ENCODE data around the gene DACH2.

The DACH2 gene

DNA sequence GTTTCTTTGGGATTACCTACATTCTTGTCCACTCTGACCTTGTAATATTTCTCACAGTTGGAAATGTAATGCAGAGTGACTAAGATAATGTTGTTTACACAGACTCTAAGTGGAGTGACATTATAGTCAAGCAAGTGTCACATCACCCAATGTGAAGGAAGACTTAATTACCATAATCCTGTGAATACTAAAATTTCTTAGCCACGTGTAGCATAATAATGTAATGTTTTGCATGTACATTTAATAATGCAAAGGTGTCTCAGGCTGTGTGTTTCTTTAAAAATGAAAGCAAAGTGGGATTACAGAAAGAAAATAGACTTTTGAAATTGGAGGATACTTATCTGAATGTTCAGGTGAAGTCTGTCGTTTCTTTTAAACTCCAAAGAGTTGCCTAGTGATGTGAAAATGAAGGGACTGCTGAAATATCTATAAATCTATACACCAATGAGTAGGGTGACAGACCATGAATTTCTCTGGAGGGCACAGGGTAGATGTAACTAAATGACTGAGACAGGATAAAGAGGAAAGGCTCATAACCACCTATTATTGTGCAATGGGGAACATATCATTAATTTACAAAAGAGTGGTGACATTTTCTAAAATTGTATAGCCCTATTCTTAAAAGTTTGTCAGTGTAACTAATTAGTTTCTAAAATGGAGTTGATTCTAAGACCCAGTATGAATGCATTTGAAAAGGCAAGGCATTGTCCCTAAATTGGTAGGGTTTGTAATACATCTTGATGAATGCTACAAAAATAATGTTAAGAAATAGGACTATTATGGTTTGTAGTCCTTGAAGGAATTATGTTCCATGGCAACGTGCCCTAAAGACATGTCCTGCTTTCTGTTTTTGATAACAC lies 235.7 kb downstream of the DACH2 start:
- TF ChIP-seq ESRRG (CRISPR knock-in tag; IDR thresholded peaks at IDR 0.05), result no peak
- no peak for TF ChIP-seq ZFP3 (CRISPR knock-in tag; IDR thresholded peaks at IDR 0.05)
- TF ChIP-seq ZNF565 (CRISPR knock-in tag; conservative IDR thresholded peaks at IDR 0.05; ENCODE audit: low read depth), result no peak
- TF ChIP-seq, protein P1, sequence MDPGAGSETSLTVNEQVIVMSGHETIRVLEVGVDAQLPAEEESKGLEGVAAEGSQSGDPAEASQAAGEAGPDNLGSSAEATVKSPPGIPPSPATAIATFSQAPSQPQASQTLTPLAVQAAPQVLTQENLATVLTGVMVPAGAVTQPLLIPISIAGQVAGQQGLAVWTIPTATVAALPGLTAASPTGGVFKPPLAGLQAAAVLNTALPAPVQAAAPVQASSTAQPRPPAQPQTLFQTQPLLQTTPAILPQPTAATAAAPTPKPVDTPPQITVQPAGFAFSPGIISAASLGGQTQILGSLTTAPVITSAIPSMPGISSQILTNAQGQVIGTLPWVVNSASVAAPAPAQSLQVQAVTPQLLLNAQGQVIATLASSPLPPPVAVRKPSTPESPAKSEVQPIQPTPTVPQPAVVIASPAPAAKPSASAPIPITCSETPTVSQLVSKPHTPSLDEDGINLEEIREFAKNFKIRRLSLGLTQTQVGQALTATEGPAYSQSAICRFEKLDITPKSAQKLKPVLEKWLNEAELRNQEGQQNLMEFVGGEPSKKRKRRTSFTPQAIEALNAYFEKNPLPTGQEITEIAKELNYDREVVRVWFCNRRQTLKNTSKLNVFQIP (CRISPR knock-in tag; IDR thresholded peaks at IDR 0.05; ENCODE audit: borderline replicate concordance, low read depth), result no peak
- TF ChIP-seq, protein P2, sequence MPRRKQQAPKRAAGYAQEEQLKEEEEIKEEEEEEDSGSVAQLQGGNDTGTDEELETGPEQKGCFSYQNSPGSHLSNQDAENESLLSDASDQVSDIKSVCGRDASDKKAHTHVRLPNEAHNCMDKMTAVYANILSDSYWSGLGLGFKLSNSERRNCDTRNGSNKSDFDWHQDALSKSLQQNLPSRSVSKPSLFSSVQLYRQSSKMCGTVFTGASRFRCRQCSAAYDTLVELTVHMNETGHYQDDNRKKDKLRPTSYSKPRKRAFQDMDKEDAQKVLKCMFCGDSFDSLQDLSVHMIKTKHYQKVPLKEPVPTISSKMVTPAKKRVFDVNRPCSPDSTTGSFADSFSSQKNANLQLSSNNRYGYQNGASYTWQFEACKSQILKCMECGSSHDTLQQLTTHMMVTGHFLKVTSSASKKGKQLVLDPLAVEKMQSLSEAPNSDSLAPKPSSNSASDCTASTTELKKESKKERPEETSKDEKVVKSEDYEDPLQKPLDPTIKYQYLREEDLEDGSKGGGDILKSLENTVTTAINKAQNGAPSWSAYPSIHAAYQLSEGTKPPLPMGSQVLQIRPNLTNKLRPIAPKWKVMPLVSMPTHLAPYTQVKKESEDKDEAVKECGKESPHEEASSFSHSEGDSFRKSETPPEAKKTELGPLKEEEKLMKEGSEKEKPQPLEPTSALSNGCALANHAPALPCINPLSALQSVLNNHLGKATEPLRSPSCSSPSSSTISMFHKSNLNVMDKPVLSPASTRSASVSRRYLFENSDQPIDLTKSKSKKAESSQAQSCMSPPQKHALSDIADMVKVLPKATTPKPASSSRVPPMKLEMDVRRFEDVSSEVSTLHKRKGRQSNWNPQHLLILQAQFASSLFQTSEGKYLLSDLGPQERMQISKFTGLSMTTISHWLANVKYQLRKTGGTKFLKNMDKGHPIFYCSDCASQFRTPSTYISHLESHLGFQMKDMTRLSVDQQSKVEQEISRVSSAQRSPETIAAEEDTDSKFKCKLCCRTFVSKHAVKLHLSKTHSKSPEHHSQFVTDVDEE (CRISPR knock-in tag; IDR thresholded peaks at IDR 0.05), result no peak
- no peak for TF ChIP-seq ISL1 (CRISPR knock-in tag; IDR thresholded peaks at IDR 0.05)
- no peak for TF ChIP-seq TOX (CRISPR knock-in tag; IDR thresholded peaks at IDR 0.05; ENCODE audit: borderline replicate concordance)
- no peak for TF ChIP-seq ZNF8 (CRISPR knock-in tag; IDR thresholded peaks at IDR 0.05)
- TF ChIP-seq OSR1 (CRISPR knock-in tag; IDR thresholded peaks at IDR 0.05), result no peak
- TF ChIP-seq, protein P3, sequence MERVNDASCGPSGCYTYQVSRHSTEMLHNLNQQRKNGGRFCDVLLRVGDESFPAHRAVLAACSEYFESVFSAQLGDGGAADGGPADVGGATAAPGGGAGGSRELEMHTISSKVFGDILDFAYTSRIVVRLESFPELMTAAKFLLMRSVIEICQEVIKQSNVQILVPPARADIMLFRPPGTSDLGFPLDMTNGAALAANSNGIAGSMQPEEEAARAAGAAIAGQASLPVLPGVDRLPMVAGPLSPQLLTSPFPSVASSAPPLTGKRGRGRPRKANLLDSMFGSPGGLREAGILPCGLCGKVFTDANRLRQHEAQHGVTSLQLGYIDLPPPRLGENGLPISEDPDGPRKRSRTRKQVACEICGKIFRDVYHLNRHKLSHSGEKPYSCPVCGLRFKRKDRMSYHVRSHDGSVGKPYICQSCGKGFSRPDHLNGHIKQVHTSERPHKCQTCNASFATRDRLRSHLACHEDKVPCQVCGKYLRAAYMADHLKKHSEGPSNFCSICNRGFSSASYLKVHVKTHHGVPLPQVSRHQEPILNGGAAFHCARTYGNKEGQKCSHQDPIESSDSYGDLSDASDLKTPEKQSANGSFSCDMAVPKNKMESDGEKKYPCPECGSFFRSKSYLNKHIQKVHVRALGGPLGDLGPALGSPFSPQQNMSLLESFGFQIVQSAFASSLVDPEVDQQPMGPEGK (CRISPR knock-in tag; IDR thresholded peaks at IDR 0.05; ENCODE audit: borderline replicate concordance), result no peak
- ATAC-seq, result no peak

DNA sequence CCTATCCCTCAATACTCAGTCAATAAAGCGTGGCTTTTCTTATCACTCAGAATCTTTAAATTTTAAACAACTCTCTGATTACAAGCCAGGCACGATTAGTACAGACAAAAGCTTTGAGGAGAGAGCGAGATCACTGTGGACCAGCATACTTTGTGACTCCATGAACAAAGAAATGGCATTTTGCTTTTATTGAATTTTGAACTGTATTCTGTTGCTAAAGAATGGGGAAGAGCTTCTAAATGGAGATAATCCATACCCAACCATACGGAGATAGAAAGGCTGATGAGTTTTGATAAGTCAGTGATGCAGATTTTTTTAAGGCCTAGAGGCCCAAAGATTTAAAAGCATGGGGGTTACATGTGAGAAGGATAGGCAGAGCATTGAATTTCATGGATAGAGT lies 259.1 kb downstream of the DACH2 start:
- no peak for ATAC-seq
- no peak for TF ChIP-seq CSDC2 (CRISPR knock-in tag; IDR thresholded peaks at IDR 0.05)
- no peak for TF ChIP-seq ZFP30 (CRISPR knock-in tag; IDR thresholded peaks at IDR 0.05)
- no peak for TF ChIP-seq SNAI2 (CRISPR knock-in tag; IDR thresholded peaks at IDR 0.05)
- TF ChIP-seq ARNTL (CRISPR knock-in tag; IDR thresholded peaks at IDR 0.05; ENCODE audit: borderline replicate concordance, low read depth), result no peak
- no peak for TF ChIP-seq BACH2 (CRISPR knock-in tag; IDR thresholded peaks at IDR 0.05; ENCODE audit: borderline replicate concordance)

DNA sequence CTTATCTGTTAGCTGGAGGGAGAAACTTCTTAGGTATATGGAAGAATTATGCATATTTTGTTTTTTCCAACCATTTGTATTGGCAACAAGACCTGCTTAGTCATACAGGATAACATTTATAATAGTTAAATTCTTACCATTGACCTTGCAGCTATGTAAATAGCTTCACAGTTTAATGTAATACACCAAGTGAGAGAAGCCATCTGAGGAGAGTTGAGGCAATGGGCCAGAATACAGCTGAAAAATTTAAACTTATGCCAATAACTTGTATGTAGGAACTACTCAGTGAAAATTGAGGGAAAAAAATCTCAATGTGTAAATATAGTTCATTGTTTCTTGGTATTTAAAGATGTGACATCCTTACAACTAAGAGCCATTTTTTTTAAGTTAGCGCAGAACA lies 273.5 kb downstream of the DACH2 start:
- no peak for ATAC-seq
- TF ChIP-seq TCF4 (CRISPR knock-in tag; IDR thresholded peaks at IDR 0.05; ENCODE audit: borderline replicate concordance), result no peak
- no peak for TF ChIP-seq ZFP3 (CRISPR knock-in tag; IDR thresholded peaks at IDR 0.05)
- TF ChIP-seq GLIS3 (CRISPR knock-in tag; IDR thresholded peaks at IDR 0.05), result no peak
- no peak for TF ChIP-seq OSR1 (CRISPR knock-in tag; IDR thresholded peaks at IDR 0.05)
- TF ChIP-seq ARNTL (CRISPR knock-in tag; IDR thresholded peaks at IDR 0.05; ENCODE audit: borderline replicate concordance, low read depth), result no peak
- TF ChIP-seq, protein P4, sequence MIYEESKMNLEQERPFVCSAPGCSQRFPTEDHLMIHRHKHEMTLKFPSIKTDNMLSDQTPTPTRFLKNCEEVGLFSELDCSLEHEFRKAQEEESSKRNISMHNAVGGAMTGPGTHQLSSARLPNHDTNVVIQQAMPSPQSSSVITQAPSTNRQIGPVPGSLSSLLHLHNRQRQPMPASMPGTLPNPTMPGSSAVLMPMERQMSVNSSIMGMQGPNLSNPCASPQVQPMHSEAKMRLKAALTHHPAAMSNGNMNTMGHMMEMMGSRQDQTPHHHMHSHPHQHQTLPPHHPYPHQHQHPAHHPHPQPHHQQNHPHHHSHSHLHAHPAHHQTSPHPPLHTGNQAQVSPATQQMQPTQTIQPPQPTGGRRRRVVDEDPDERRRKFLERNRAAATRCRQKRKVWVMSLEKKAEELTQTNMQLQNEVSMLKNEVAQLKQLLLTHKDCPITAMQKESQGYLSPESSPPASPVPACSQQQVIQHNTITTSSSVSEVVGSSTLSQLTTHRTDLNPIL (CRISPR knock-in tag; IDR thresholded peaks at IDR 0.05; ENCODE audit: low read depth), result no peak
- no peak for TF ChIP-seq ISL1 (CRISPR knock-in tag; IDR thresholded peaks at IDR 0.05)
- TF ChIP-seq TOX (CRISPR knock-in tag; IDR thresholded peaks at IDR 0.05; ENCODE audit: borderline replicate concordance), result no peak
- no peak for TF ChIP-seq BACH2 (CRISPR knock-in tag; IDR thresholded peaks at IDR 0.05; ENCODE audit: borderline replicate concordance)

DNA sequence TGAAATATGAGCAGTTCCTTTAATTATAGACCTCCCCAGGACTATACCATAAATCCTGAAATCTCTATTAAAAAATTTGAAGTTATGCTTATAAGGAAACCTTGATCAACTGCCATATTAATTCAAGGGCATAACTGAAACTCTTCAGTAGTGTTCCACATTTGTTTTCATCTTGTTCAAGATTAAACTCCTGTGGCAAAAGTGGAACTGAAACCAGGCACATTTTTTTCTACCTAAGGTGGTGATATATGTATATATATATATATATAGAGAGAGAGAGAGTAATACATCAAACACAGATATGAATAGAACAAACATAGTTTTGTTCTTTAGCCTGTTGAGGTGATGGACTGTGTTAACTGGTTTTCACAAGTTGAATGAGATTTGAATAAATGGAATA lies 287.9 kb downstream of the DACH2 start:
- no peak for ATAC-seq
- TF ChIP-seq ZNF565 (CRISPR knock-in tag; conservative IDR thresholded peaks at IDR 0.05; ENCODE audit: low read depth) (no peak), ZNF70 (CRISPR knock-in tag; IDR thresholded peaks at IDR 0.05) (no peak), TCF4 (CRISPR knock-in tag; IDR thresholded peaks at IDR 0.05; ENCODE audit: borderline replicate concordance) (no peak), ESRRG (CRISPR knock-in tag; IDR thresholded peaks at IDR 0.05) (no peak), ARNTL (CRISPR knock-in tag; IDR thresholded peaks at IDR 0.05; ENCODE audit: borderline replicate concordance, low read depth) (no peak), TOX (CRISPR knock-in tag; IDR thresholded peaks at IDR 0.05; ENCODE audit: borderline replicate concordance) (no peak), ZC3H10 (CRISPR knock-in tag; IDR thresholded peaks at IDR 0.05) (no peak), GLIS3 (CRISPR knock-in tag; IDR thresholded peaks at IDR 0.05) (no peak), RARB (CRISPR knock-in tag; IDR thresholded peaks at IDR 0.05) (no peak), ZFP30 (CRISPR knock-in tag; IDR thresholded peaks at IDR 0.05) (no peak), BACH2 (CRISPR knock-in tag; IDR thresholded peaks at IDR 0.05; ENCODE audit: borderline replicate concordance) (no peak)
- TF ChIP-seq, protein P4 (CRISPR knock-in tag; IDR thresholded peaks at IDR 0.05; ENCODE audit: low read depth), result no peak
- TF ChIP-seq, protein P2 (CRISPR knock-in tag; IDR thresholded peaks at IDR 0.05), result no peak
